ENCODE measurements around the gene APBB1.

Gene APBB1

GRCh38 chr11:6419009-6419631 lies at the start of gene APBB1:
APBB1 (minus strand) TSS chr11:6419094; CDS start chr11:6411347, 7,747 bp downstream.
- Histone ChIP-seq H3F3A (ENCODE audit: insufficient read depth, low read length) (no peaks in the 10 kb centered on the region), H4K20me1 (ENCODE audit: insufficient read depth, low read length) (no peaks in the 10 kb centered on the region), H3K9me3 (ENCODE audit: low read length) (no peaks in the 10 kb centered on the region), H3K27ac (ENCODE audit: low read depth, low read length, poor library complexity, severe bottlenecking) (no peak within 1 kb of the TSS), H3K27me3 (ENCODE audit: insufficient read depth, low read length) (peaks cover 7% of the 10 kb centered on the region; the same call in 1 of the 2 replicates), H3K79me2 (ENCODE audit: insufficient read depth, low read length) (no peaks in the 10 kb centered on the region), H3K9me2 (ENCODE audit: low read depth, low read length) (no peaks in the 10 kb centered on the region), H2AFZ (ENCODE audit: low read length) (no peak within 1 kb of the TSS), H3K4me2 (ENCODE audit: low read length) (peak within 1 kb of the TSS; percentile 77), H3K9ac (ENCODE audit: low read length) (peak within 1 kb of the TSS; percentile 74), H3K4me1 (ENCODE audit: insufficient read depth, low read length, severe bottlenecking) (peaks cover 12% of the 10 kb centered on the region), H3K36me3 (ENCODE audit: insufficient read depth, low read length) (no peaks in the 10 kb centered on the region), H3K4me3 (ENCODE audit: low read depth, low read length, poor library complexity, severe bottlenecking) (peak within 1 kb of the TSS; percentile 71)
- TF ChIP-seq EZH2 (IDR thresholded peaks at IDR 0.05; ENCODE audit: borderline replicate concordance, low read length) (no peak), CTCF (IDR thresholded peaks at IDR 0.05; ENCODE audit: low read length) (no peak)

DNA sequence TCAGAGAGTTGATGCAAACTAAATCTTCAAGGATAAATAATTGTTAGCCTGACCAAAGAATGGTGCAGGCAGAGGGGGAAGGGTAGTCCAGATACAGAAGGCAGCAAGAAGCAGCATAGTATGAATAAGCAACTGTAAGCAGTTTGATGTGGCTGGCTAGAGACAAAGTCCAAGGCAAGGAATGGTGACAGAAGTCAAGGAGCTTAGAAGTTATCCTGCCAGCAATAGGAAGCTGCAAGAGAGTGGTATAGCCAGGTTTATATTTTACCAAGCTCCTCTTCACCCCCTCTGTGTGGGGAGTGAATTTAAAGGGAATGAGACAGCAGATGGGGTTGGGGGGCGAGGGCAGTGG lies 40.2 kb upstream of the APBB1 start:
- Histone ChIP-seq H3K4me3 (ENCODE audit: low read depth, low read length, poor library complexity, severe bottlenecking) (no peak overlapping the region), H2AFZ (ENCODE audit: low read length) (no peak overlapping the region), H4K20me1 (ENCODE audit: insufficient read depth, low read length) (no peaks in the 10 kb centered on the region), H3K9me2 (ENCODE audit: low read depth, low read length) (no peaks in the 10 kb centered on the region), H3K27ac (ENCODE audit: low read depth, low read length, poor library complexity, severe bottlenecking) (no peak overlapping the region), H3K79me2 (ENCODE audit: insufficient read depth, low read length) (no peaks in the 10 kb centered on the region), H3K36me3 (ENCODE audit: insufficient read depth, low read length) (no peaks in the 10 kb centered on the region), H3K4me2 (ENCODE audit: low read length) (no peak overlapping the region), H3K9ac (ENCODE audit: low read length) (no peak overlapping the region), H3K27me3 (ENCODE audit: insufficient read depth, low read length) (no peaks in the 10 kb centered on the region), H3K9me3 (ENCODE audit: low read length) (no peaks in the 10 kb centered on the region), H3K4me1 (ENCODE audit: insufficient read depth, low read length, severe bottlenecking) (no peaks in the 10 kb centered on the region), H3F3A (ENCODE audit: insufficient read depth, low read length) (no peaks in the 10 kb centered on the region)
- TF ChIP-seq EZH2 (IDR thresholded peaks at IDR 0.05; ENCODE audit: borderline replicate concordance, low read length) (no peak), CTCF (IDR thresholded peaks at IDR 0.05; ENCODE audit: low read length) (no peak)

- TF ChIP-seq CTCF (IDR thresholded peaks at IDR 0.05; ENCODE audit: low read length) (no peak), EZH2 (IDR thresholded peaks at IDR 0.05; ENCODE audit: borderline replicate concordance, low read length) (no peak)
- H2AFZ ChIP-seq (ENCODE audit: low read length) = no peak overlapping the region
- no peaks in the 10 kb centered on the region for H3K4me1 ChIP-seq (ENCODE audit: insufficient read depth, low read length, severe bottlenecking)
- no peaks in the 10 kb centered on the region for H3K9me2 ChIP-seq (ENCODE audit: low read depth, low read length)
- no peaks in the 10 kb centered on the region for H3K36me3 ChIP-seq (ENCODE audit: insufficient read depth, low read length)
- no peak overlapping the region for H3K27ac ChIP-seq (ENCODE audit: low read depth, low read length, poor library complexity, severe bottlenecking)
- H4K20me1 ChIP-seq (ENCODE audit: insufficient read depth, low read length) = no peaks in the 10 kb centered on the region
- H3K27me3 ChIP-seq (ENCODE audit: insufficient read depth, low read length) = no peaks in the 10 kb centered on the region
- no peaks in the 10 kb centered on the region for H3F3A ChIP-seq (ENCODE audit: insufficient read depth, low read length)
- no peak overlapping the region for H3K9ac ChIP-seq (ENCODE audit: low read length)
- no peak overlapping the region for H3K4me3 ChIP-seq (ENCODE audit: low read depth, low read length, poor library complexity, severe bottlenecking)
- no peaks in the 10 kb centered on the region for H3K9me3 ChIP-seq (ENCODE audit: low read length)
- H3K4me2 ChIP-seq (ENCODE audit: low read length) = no peak overlapping the region
- H3K79me2 ChIP-seq (ENCODE audit: insufficient read depth, low read length) = no peaks in the 10 kb centered on the region
Measured at GRCh38 chr11:6458352-6459098, 39.6 kb upstream of the APBB1 start.

All from OCI-LY1 (cell line).